Measurements from ENCODE around the gene TFAP2A. TPM values are rescaled to one million over a fixed set of nuclear protein-coding genes. Genes with fewer than 3 reads are reported as not detected.

The TFAP2A gene
- polyA plus RNA-seq, 1 donor = 0.90 TPM

- Histone ChIP-seq H3K4me3 (ENCODE audit: low read length) (no peak overlapping the region), H3K4me1 (ENCODE audit: control insufficient read depth, insufficient read depth, low read length) (no peaks in the 10 kb centered on the region), H3K9me3 (ENCODE audit: control insufficient read depth, low read depth, low read length) (peaks cover 4% of the 10 kb centered on the region), H3K27me3 (ENCODE audit: control insufficient read depth, insufficient read depth, low read length) (peaks cover 99% of the 10 kb centered on the region), H3K36me3 (ENCODE audit: control insufficient read depth, insufficient read depth, low read length) (no peaks in the 10 kb centered on the region), H3K27ac (ENCODE audit: low read length) (no peak overlapping the region)
- no peak for DNase-seq
- no CpG with 5 or more reads among the region's 41 CpGs for WGBS (ENCODE audit: insufficient coverage, low lambda C conversion rate)
Measured at GRCh38 chr6:10390495-10391298, 24.2 kb downstream of the TFAP2A start.

GRCh38 chr6:10389739-10390494 lies 25.0 kb downstream of the TFAP2A start:
- DNase-seq = no peak
- H3K4me1 ChIP-seq (ENCODE audit: control insufficient read depth, insufficient read depth, low read length) = no peaks in the 10 kb centered on the region
- no peaks in the 10 kb centered on the region for H3K36me3 ChIP-seq (ENCODE audit: control insufficient read depth, insufficient read depth, low read length)
- H3K9me3 ChIP-seq (ENCODE audit: control insufficient read depth, low read depth, low read length) = peaks cover 6% of the 10 kb centered on the region
- WGBS (ENCODE audit: insufficient coverage, low lambda C conversion rate) = 7% methylated on average over 5 of the region's 47 CpGs
- peaks cover 100% of the 10 kb centered on the region for H3K27me3 ChIP-seq (ENCODE audit: control insufficient read depth, insufficient read depth, low read length)
- no peak overlapping the region for H3K27ac ChIP-seq (ENCODE audit: low read length)
- no peak overlapping the region for H3K4me3 ChIP-seq (ENCODE audit: low read length)

- 0% methylated on average over 2 of the region's 8 CpGs for WGBS (ENCODE audit: insufficient coverage, low lambda C conversion rate)
- DNase-seq = no peak
- no peaks in the 10 kb centered on the region for H3K36me3 ChIP-seq (ENCODE audit: control insufficient read depth, insufficient read depth, low read length)
- no peak overlapping the region for H3K27ac ChIP-seq (ENCODE audit: low read length)
- H3K9me3 ChIP-seq (ENCODE audit: control insufficient read depth, low read depth, low read length) = peaks cover 13% of the 10 kb centered on the region
- no peak overlapping the region for H3K4me3 ChIP-seq (ENCODE audit: low read length)
- H3K4me1 ChIP-seq (ENCODE audit: control insufficient read depth, insufficient read depth, low read length) = no peaks in the 10 kb centered on the region
- H3K27me3 ChIP-seq (ENCODE audit: control insufficient read depth, insufficient read depth, low read length) = peaks cover 100% of the 10 kb centered on the region
Measured at GRCh38 chr6:10386756-10387654, 27.9 kb downstream of the TFAP2A start.

- Histone ChIP-seq H3K9me3 (ENCODE audit: control insufficient read depth, low read depth, low read length) (peaks cover 16% of the 10 kb centered on the region), H3K4me3 (ENCODE audit: low read length) (no peak overlapping the region), H3K36me3 (ENCODE audit: control insufficient read depth, insufficient read depth, low read length) (no peaks in the 10 kb centered on the region), H3K27me3 (ENCODE audit: control insufficient read depth, insufficient read depth, low read length) (peaks cover 100% of the 10 kb centered on the region), H3K27ac (ENCODE audit: low read length) (no peak overlapping the region), H3K4me1 (ENCODE audit: control insufficient read depth, insufficient read depth, low read length) (no peaks in the 10 kb centered on the region)
- no CpG with 5 or more reads among the region's 2 CpGs for WGBS (ENCODE audit: insufficient coverage, low lambda C conversion rate)
- no peak for DNase-seq
Measured at GRCh38 chr6:10386220-10386619, 28.7 kb downstream of the TFAP2A start.

DNA sequence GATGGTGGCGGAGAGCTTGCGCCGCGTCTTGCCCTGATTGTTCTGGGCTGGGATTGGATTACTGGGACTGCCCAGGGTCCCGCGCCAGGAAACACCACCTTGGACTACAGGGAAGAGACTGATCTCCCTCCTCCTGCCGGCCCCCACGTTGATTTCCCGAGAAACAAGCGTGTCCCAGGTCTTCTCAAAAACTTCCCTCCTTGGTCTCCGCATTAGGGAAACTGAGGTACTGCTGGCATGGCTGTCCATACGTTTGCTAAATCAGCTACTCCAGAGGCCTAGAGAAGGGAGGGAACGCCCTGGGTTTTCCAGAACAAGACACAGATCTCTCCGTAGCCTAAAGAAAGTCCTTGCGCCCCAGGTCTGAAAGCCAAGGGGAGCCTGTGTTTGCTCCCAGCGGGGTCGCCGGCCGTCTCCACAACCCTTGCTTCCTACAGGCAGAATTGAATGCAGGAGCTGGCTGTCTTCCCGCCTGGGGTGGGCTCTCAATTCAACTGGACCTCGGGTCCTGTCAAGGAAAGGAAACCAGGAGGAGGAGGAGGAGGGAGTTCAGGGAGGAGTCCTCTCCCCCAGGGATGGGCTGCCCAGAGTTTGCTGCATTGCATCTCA lies 29.2 kb downstream of the TFAP2A start:
- H3K9me3 ChIP-seq (ENCODE audit: control insufficient read depth, low read depth, low read length) = peaks cover 15% of the 10 kb centered on the region
- H3K27me3 ChIP-seq (ENCODE audit: control insufficient read depth, insufficient read depth, low read length) = peaks cover 100% of the 10 kb centered on the region
- H3K4me1 ChIP-seq (ENCODE audit: control insufficient read depth, insufficient read depth, low read length) = no peaks in the 10 kb centered on the region
- no peaks in the 10 kb centered on the region for H3K36me3 ChIP-seq (ENCODE audit: control insufficient read depth, insufficient read depth, low read length)
- no CpG with 5 or more reads among the region's 21 CpGs for WGBS (ENCODE audit: insufficient coverage, low lambda C conversion rate)
- no peak overlapping the region for H3K4me3 ChIP-seq (ENCODE audit: low read length)
- DNase-seq = no peak
- H3K27ac ChIP-seq (ENCODE audit: low read length) = no peak overlapping the region

DNA sequence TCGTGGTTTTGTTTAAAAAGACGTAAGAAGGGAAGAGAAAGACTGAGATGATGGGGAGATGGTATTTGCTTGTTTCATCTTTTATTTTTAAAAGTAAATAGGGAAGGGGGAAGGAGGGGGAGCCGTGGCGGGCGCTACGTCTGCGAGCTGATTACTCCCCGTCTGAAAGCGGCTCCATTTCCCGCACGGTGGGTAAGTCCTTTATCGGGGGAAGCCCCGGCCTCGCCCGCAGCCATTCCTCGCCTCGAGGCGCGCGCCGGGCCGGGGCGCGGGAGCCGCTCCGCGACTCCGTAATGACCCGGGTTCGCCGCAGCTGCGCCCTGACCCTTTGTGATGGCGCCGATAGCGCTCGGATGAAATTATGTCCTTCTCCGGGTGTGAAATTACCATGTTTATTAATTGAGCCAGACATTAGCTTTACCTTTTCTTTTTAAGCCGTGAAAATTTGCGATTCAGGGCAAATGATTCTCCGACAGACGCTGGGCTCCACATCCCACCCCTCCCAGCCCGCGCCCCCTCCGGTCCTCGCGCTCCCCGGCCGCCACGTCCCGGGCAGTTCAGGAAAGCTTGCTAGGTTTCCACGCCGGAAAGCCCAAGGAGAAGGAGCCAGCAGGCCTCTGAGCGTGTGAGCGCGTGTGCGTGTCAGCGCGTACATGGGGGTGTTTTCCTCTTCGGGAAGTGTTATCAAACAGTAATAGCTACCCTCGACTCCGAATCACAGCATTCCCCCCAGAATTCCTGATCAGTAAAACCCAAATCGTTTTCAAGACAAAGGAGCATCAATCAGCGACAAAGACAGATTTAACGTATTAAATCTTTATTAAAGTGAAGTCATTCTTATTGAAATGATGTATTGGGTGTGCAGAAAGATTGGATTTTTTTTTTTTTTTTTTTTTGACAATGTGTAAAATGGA lies 30.0 kb downstream of the TFAP2A start:
- DNase-seq = no peak
- H3K4me1 ChIP-seq (ENCODE audit: control insufficient read depth, insufficient read depth, low read length) = no peaks in the 10 kb centered on the region
- peaks cover 100% of the 10 kb centered on the region for H3K27me3 ChIP-seq (ENCODE audit: control insufficient read depth, insufficient read depth, low read length)
- H3K36me3 ChIP-seq (ENCODE audit: control insufficient read depth, insufficient read depth, low read length) = no peaks in the 10 kb centered on the region
- no peak overlapping the region for H3K27ac ChIP-seq (ENCODE audit: low read length)
- H3K9me3 ChIP-seq (ENCODE audit: control insufficient read depth, low read depth, low read length) = peaks cover 15% of the 10 kb centered on the region
- 7% methylated on average over 3 of the region's 64 CpGs for WGBS (ENCODE audit: insufficient coverage, low lambda C conversion rate)
- H3K4me3 ChIP-seq (ENCODE audit: low read length) = no peak overlapping the region

DNA sequence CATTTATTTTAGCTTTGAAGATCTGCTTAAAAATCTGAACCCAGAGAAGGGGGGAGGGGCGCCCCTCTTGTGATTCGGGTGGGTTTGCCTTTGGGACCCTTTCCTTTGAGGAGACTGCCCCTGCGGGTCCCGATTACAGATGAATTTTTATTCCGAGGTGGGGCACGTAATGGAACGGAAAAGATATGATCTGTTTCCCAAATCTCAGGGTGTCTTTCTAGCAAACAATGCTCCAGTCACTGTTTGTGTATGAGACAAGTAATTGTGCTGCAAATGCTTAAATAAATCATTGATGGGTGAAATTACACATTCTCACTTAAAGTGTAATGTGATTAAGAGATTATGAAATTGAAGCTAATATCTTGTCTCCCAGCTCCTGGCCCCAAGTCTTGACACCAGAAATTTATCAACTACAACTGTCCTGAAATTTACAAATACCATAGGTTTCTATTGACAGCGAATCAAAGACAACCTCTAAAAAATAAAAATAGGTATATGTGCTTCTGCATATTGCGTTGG lies 30.7 kb downstream of the TFAP2A start:
- no peaks in the 10 kb centered on the region for H3K4me1 ChIP-seq (ENCODE audit: control insufficient read depth, insufficient read depth, low read length)
- 10% methylated on average over 2 of the region's 9 CpGs for WGBS (ENCODE audit: insufficient coverage, low lambda C conversion rate)

DNA sequence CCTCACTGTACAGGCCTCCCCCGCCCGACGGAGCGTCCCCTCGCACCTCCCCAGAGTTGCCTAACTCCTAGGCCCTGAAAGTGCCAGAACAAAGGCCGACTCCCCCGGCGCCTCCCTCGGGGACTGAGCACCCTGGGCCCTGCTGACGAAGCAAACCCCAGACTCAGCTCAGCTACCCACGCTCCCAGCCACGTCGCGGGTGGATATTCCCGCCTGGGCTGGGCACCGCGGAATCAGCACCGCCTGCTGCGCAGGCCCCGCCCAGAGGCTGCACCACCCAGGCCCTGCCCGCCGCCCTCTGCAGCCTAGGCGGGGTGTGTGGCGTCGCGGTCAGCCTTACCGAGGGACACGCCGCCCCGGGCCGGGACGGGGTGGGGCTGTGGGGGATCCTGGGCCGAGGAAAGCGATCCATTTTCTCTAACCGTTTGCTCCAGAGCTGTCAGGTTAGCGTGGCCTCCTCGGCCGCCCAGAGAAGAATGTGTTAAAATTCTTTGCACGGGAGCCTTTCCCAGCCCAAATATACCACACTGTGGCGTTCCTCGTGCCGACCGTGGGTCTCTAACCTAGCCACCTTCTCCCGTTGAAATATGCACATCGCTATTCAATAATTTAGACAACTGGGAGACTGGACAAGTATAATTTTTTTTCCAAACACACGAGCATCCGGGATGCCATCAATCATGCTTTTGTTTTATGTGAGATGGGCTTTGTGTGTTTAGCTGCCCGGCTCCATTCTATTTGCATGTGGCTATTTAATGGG lies 31.4 kb downstream of the TFAP2A start:
- peaks cover 86% of the 10 kb centered on the region for H3K27me3 ChIP-seq (ENCODE audit: control insufficient read depth, insufficient read depth, low read length)
- peaks cover 15% of the 10 kb centered on the region for H3K9me3 ChIP-seq (ENCODE audit: control insufficient read depth, low read depth, low read length)
- no peaks in the 10 kb centered on the region for H3K36me3 ChIP-seq (ENCODE audit: control insufficient read depth, insufficient read depth, low read length)
- no peaks in the 10 kb centered on the region for H3K4me1 ChIP-seq (ENCODE audit: control insufficient read depth, insufficient read depth, low read length)
- WGBS (ENCODE audit: insufficient coverage, low lambda C conversion rate) = no CpG with 5 or more reads among the region's 48 CpGs
- no peak for DNase-seq
- H3K27ac ChIP-seq (ENCODE audit: low read length) = no peak overlapping the region
- no peak overlapping the region for H3K4me3 ChIP-seq (ENCODE audit: low read length)

More for the DNA sequence above, 30.7 kb downstream of the TFAP2A start:
- Histone ChIP-seq H3K27me3 (ENCODE audit: control insufficient read depth, insufficient read depth, low read length) (peaks cover 92% of the 10 kb centered on the region), H3K9me3 (ENCODE audit: control insufficient read depth, low read depth, low read length) (peaks cover 15% of the 10 kb centered on the region), H3K4me3 (ENCODE audit: low read length) (no peak overlapping the region), H3K27ac (ENCODE audit: low read length) (no peak overlapping the region), H3K36me3 (ENCODE audit: control insufficient read depth, insufficient read depth, low read length) (no peaks in the 10 kb centered on the region)
- no peak for DNase-seq
